ENCODE results near the gene BRI3BP.
"Not testable (repeated sequence)": the region's sequence is repeated elsewhere in the genome, so short reads cannot be mapped to it uniquely, and the experiment has no call there.

The BRI3BP gene

GRCh38 chr12:125070112-125070511 lies 76.7 kb downstream of the BRI3BP start:
- DNase-seq: no peak

- DNase-seq: no peak
Observed at GRCh38 chr12:125070661-125071390, 77.4 kb downstream of the BRI3BP start.

- no peak for DNase-seq
Observed at GRCh38 chr12:125071456-125071855, 78.0 kb downstream of the BRI3BP start.

- DNase-seq: no peak
Observed at GRCh38 chr12:125072496-125072895, 79.1 kb downstream of the BRI3BP start.

GRCh38 chr12:125074294-125074693 lies 80.8 kb downstream of the BRI3BP start:
- DNase-seq: not testable (repeated sequence)

- no peak for DNase-seq
Observed at GRCh38 chr12:125076103-125076502, 82.7 kb downstream of the BRI3BP start.

- DNase-seq: no peak
Observed at GRCh38 chr12:125079084-125079483, 85.6 kb downstream of the BRI3BP start.

GRCh38 chr12:125079648-125080645 lies 86.5 kb downstream of the BRI3BP start:
- no peak for DNase-seq
